M059J (cell line): ENCODE data around the gene ERI3. TPM values are rescaled to one million over a fixed set of nuclear protein-coding genes. Genes with fewer than 3 reads are reported as not detected.
A peak's percentile ranks its signal among the peaks of the same experiment; 100 is the strongest.

ENCODE experiments used
- DNase-seq: peaks from one replicate; pipeline ENCODE4 v3.0.0-alpha.2; 2012; ENCODE audit warnings: low read depth
- total RNA-seq: library from RNA; depleted of rRNA; stranded (reverse); fragments of >200 nt; shearing (Covaris generic); gene quantifications from 2 replicates; pipeline ENCODE4 v1.2.3, GENCODE V29; 2014

The ERI3 gene
- total RNA-seq, 1 experiment from 2014 or later: 87.6 TPM

DNA sequence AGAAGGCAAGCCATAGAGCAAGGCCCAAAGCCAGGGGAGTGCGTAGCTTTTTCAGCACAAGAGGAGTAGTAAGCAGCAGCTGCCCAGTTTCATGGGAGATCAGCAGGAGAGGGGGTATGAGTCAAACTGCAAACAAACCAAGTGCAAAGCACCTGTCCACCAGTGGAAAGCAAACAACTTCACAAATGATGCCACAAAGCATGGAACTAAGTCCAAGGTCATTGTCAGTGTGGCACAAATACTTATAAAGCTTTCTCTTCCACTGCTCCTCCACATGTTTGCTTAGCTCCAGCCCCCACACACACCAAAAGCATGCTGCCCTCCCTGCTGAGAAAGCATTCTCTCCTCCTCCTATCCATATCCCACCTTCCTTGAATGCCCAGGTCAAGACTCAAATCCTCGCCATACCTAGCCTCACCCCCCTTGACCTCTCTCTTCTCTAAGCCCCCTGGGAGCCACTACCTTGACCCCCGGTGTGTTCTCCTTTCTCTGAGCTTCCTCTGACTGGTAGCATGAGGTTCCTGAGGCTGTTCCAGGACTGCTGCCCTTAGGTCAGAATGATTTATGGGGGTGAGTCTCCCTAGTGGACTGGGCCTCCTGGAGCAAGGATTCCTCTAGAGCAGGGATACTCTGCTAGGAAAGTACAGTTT lies 71.4 kb downstream of the ERI3 start:
- no peak for DNase-seq

- DNase-seq: no peak
Measured at GRCh38 chr1:44282704-44283426, 72.2 kb downstream of the ERI3 start.

DNA sequence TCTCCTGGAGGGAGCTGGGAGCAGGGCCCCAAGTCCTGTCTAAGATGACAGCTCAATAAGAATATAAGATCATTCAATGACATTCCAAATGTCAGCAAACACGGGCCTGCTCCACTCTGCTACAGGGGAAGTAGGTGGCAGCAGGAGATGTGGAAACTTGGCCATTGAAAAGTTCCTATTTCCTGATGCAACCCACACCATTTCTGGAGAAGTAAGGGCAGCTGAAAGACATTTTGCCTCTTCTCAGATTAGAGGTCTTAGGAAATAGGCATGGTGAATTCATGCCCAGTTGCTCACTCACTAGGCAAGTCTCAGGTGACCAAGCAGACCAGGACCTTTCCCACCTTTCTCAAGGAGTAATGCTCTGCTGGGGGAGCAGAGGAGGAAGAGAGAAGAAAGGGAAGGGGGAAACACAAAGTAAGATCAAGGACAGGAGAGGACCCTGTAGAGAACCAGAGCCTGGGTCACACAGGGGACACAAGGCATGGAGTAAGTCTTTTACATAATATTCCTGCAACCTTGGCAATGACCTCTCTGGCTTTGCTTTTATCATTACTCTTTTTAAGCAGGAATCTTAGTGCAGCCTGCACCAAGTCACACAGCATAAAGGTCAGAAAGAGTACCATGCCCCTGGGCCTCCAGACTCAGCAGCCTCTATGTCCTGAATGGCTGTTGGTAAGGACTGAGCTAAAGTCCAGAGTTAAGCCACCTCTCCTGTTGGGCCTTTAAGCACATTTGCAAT lies 72.9 kb downstream of the ERI3 start:
- no peak for DNase-seq

DNA sequence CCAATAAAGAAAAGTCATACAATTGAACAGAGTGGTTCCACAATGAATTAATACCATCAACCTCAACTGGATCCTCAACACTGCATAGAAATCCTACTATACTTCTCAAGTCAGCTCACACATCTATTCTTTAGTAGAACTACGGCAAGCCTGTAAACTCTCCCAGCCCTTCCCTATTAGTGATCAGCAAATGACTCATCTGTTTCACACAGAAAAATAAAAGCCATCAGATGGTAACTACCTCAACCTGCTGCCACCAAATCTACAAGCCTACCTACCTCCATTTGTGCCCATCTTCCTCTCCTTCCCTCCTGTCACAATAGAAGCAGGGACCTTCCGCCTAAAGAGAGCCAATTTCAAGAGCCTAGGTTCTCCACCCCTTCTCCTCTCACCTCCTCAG lies 78.2 kb downstream of the ERI3 start:
- DNase-seq: peak; percentile 5

- peak; percentile 6 for DNase-seq
Measured at GRCh38 chr1:44275991-44276405, 79.1 kb downstream of the ERI3 start.

DNA sequence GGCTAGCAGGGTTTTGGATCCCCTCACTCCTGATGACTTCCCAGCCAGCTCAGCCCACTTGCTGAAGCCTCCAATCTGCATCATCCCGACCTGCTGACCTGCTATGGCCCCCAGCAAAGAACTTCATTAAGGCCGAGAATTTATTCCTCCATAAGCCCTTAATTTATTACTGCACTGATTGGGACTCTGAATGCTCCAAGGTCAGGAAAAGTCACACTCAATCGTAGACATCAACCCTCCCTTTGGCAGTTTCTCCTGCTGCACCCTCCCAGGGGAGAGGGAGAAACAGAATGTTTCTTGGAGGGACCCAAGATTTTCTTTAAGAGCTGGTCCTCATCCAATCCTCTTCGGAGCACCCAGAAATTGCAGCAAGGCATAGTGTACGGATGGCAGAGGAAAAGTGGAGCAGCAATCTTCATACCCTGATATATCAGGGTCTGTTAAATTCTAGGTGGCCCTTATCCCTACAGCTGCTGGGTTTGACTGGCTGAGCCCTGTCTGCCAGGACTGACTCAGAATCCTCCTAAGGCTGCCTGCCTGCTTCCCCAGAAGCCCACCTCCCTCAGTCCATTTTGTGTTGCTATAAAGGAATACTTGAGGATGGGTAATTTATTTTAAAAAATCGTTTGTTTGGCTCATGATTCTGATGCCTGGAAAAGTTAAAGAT lies 79.6 kb downstream of the ERI3 start:
- no peak for DNase-seq

DNA sequence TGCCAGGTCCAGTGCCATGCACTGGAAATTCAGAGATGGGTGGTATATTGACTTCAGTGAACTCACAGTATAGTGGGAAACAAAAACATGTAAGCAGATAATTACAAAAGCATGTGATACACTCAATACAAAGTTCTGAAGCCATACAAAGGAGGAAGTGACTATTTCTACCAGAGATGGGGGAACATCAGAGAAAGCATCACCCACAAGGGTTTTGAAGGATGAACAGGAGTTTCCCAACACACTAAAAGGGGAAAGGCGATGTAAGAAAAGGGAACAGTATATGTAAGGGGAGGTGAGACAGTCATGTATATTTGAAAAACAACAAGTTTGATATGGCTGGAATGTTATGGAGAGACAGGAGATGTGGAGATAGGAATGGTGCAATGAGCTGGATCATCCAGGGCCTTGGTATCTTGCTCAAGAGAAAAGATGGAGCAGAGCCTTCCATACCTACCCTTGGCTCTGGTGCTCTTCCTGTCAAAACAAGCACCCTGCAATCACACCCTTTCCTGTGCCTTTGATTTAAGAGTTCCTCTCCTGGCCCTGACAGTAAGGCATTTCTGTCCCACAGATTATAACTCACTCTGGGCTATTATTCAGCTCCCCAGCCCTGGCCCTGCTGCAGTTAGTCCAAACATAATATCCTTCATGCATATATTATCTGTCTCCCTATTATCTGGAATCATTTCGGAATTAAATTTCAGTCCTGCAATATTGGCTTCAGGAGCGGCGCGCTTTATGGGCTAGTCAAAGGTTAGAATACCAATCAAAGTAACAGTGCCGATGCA lies 81.3 kb downstream of the ERI3 start:
- DNase-seq: no peak

GRCh38 chr1:44272992-44273391 lies 82.1 kb downstream of the ERI3 start:
- DNase-seq: no peak

- DNase-seq: no peak
Measured at GRCh38 chr1:44271646-44272045, 83.4 kb downstream of the ERI3 start.

DNA sequence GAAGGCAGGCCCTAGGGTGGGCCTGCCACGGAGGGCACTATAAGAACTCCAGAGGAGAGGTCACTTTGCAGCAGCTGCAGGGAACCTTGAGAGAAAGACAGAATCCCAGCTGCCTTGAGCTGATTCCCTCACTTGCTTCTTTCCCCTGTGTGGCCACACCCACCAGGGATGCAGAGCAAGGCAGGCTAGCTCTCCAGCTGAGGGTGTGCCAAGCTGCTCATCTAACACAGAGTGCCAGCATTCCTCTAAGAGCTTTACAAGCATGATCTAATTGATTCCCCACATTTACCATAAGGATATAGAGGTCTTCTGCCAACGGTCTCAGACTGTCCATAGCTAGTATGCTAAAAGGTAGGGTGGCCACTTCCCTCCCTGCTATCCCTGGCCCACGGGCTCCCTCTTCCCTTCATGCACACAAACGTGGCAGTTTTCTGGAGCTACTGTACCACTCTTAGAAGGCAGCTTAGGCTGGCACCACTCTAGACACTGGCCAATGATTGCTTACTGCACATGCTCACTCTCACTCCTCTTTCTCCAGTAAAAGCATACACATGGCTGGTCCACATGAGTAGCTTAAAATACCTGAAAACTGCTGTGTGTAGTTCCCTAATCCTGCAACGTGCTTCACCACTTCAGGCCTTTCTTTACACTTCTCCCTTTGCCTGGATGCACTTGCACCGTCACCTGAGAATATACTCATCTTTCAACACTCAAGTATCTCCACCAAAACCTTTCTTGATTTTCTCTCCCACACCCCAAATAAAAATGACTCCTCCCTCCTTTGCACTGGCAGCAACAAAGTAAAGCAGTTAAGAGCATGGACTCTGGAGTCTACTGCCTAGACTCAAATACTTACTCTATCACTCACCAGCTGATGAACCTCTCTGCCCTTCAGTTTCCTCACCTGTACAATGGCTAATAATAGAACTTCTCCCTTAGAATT lies 84.1 kb downstream of the ERI3 start:
- no peak for DNase-seq

DNA sequence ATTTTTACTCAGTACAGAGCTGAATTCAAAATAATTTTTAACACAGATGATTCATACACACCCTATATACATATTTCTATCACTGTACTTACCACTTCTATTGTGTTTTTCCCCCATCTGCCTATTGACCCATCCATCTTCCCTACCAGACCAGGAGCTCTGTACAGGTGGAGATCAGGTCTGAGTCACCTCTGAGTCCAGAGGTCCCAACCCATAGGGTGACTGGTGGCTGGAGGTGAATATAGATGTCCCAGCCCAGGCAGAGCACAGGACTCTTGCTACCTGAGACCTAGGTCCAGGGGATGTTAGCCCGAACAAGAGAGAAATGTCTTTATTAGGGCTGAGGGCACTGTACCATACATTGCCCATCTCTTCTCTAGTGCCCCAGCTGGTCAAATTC lies 87.0 kb downstream of the ERI3 start:
- DNase-seq: no peak

- no peak for DNase-seq
Measured at GRCh38 chr1:44267438-44267837, 87.6 kb downstream of the ERI3 start.

GRCh38 chr1:44266400-44267344 lies 88.4 kb downstream of the ERI3 start:
- DNase-seq: no peak

- DNase-seq: no peak
Measured at GRCh38 chr1:44265656-44266358, 89.2 kb downstream of the ERI3 start.

DNA sequence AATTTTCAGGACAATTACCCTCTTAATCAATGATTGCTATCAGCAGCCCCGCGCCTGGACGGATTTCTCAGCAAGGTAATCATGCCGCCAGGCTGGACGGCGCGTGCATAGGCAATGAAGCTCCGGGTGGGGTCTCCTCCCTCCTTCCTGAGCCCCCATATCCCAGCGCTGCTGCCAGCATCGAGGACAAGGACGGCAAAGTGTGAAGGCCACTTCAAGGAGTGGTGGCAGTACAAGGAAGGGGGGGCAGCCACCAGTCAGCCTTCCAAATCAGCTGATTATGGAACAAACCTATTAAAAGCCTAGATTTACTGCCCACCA lies 90.6 kb downstream of the ERI3 start:
- no peak for DNase-seq

- no peak for DNase-seq
Measured at GRCh38 chr1:44263568-44264450, 91.2 kb downstream of the ERI3 start.

- DNase-seq: no peak
Measured at GRCh38 chr1:44262816-44263567, 92.1 kb downstream of the ERI3 start.
